Measurements from ENCODE around the gene NDUFA8. TPM values are rescaled to one million over a fixed set of nuclear protein-coding genes. Genes with fewer than 3 reads are reported as not detected.

Gene NDUFA8
- total and polyA plus RNA-seq, 9 of the 15 experiments (the other 6 are each of a cell fraction or from before 2014, with no cell fraction given): 105 to 212 (median 133) TPM

DNA sequence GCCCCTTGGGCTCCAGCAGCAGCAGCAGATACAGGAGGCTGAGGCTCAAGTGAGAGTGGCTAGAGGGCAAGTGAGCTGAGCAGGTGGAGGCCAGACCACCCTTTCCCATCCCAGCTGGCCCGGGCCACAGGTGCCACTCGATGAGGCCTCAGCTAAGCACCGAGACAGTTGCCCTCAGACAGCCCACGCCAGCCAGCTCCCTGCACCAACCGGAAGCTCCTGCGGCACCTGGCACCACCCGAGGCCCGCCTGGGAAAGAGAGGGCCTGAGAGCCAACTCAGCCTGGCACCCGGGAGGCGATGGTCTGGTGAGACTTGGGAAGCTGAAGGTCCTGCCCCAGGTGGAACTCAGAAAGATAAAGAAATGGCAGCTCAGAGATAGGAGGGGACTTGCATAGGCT, 38.2 kb downstream of the NDUFA8 start:
- Histone ChIP-seq H3K9me1 (ENCODE audit: control insufficient read depth, insufficient read depth, low read length) (no peaks in the 10 kb centered on the region), H3K36me3 (ENCODE audit: control insufficient read depth, insufficient read depth, low read length) (no peaks in the 10 kb centered on the region), H3K9ac (ENCODE audit: insufficient read depth in 1 of 2, low read depth in 2 of 2, low read length in 2 of 2) (no peak overlapping the region), H3K27ac (ENCODE audit: extremely low read depth, low read depth, low read length) (no peak overlapping the region), H3K9me3 (replicated peaks; ENCODE audit: control insufficient read depth, insufficient read depth, low read depth, low read length) (no peaks in the 10 kb centered on the region; the same call in 1 of the 2 replicates), H3K79me2 (ENCODE audit: control insufficient read depth, insufficient read depth, low read length) (no peaks in the 10 kb centered on the region), H3K4me3 (no peak overlapping the region), H3K27me3 (ENCODE audit: control insufficient read depth in 2 of 2, insufficient read depth in 2 of 2, low read length in 2 of 2) (peaks cover 0 to 18% of the 10 kb centered on the region in 2 experiments; a peak in 3 of 5 replicates), H4K20me1 (replicated peaks; ENCODE audit: control insufficient read depth, insufficient read depth, low read length) (peaks cover 15% of the 10 kb centered on the region), H2AFZ (ENCODE audit: low read depth, low read length) (no peak overlapping the region), H3K4me2 (ENCODE audit: insufficient read depth, low read length) (no peak overlapping the region), H3K4me1 (replicated peaks in 1 of 2; ENCODE audit: control insufficient read depth in 2 of 2, insufficient read depth in 2 of 2, low read length in 2 of 2) (peaks cover 0 to 12% of the 10 kb centered on the region in 2 experiments; a peak in 2 of 5 replicates)
- FAIRE-seq (no peak), ATAC-seq (no peak), DNase-seq (ENCODE audit: extremely low read depth in 1 of 4, low spot score in 3 of 4) (no peak)
- intact Hi-C loops (cut with micrococcal nuclease): no loop called here
- in situ Hi-C loops (cut with MboI): loop anchor here (5.0 to 10.0 kb wide), 3 partner anchors 231 to 693 kb away; no protein-coding TSS in a partner anchor
- ChIA-PET CTCF (ENCODE audit: low intra/inter-chr PET ratio) (interaction anchor here (0.7 to 3.9 kb wide), 2 partner anchors 15 to 22 kb away, joined by 3 to 42 read pairs; no protein-coding TSS in a partner anchor), POLR2A (interaction anchor here (1.0 to 2.5 kb wide), 2 partner anchors 113 to 229 kb away, joined by 3 to 11 read pairs; no protein-coding TSS in a partner anchor)
- no TSS peak for BruUV-seq (replicated peaks)
- 0% methylated on average over 10 of the region's 10 CpGs for WGBS (ENCODE audit: insufficient coverage, low coverage, missing lambda C conversion rate)
- TF ChIP-seq, protein P1, sequence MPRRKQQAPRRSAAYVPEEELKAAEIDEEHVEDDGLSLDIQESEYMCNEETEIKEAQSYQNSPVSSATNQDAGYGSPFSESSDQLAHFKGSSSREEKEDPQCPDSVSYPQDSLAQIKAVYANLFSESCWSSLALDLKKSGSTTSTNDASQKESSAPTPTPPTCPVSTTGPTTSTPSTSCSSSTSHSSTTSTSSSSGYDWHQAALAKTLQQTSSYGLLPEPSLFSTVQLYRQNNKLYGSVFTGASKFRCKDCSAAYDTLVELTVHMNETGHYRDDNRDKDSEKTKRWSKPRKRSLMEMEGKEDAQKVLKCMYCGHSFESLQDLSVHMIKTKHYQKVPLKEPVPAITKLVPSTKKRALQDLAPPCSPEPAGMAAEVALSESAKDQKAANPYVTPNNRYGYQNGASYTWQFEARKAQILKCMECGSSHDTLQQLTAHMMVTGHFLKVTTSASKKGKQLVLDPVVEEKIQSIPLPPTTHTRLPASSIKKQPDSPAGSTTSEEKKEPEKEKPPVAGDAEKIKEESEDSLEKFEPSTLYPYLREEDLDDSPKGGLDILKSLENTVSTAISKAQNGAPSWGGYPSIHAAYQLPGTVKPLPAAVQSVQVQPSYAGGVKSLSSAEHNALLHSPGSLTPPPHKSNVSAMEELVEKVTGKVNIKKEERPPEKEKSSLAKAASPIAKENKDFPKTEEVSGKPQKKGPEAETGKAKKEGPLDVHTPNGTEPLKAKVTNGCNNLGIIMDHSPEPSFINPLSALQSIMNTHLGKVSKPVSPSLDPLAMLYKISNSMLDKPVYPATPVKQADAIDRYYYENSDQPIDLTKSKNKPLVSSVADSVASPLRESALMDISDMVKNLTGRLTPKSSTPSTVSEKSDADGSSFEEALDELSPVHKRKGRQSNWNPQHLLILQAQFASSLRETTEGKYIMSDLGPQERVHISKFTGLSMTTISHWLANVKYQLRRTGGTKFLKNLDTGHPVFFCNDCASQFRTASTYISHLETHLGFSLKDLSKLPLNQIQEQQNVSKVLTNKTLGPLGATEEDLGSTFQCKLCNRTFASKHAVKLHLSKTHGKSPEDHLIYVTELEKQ (CRISPR knock-in tag; IDR thresholded peaks at IDR 0.05): no peak
- TF ChIP-seq FOXK2 (conservative IDR thresholded peaks at IDR 0.05 in 1 of 2, IDR thresholded peaks at IDR 0.05 in 1 of 2; ENCODE audit: low read depth in 2 of 2) (no peak), SREBF2 (CRISPR knock-in tag; IDR thresholded peaks at IDR 0.05) (no peak), NFIC (IDR thresholded peaks at IDR 0.05) (no peak), ZNF174 (CRISPR knock-in tag; IDR thresholded peaks at IDR 0.05) (no peak), ZC3H4 (CRISPR knock-in tag; IDR thresholded peaks at IDR 0.05; ENCODE audit: borderline replicate concordance) (no peak), HDAC8 (tag; IDR thresholded peaks at IDR 0.05) (no peak), BRD4 (IDR thresholded peaks at IDR 0.05) (no peak)

All from K562 (cell line).